Smooth muscle cell (in vitro differentiated cells): ENCODE results near the gene MAP3K2. TPM values are rescaled to one million over a fixed set of nuclear protein-coding genes. Genes with fewer than 3 reads are reported as not detected.

Experiments
- DNase-seq: peaks from one replicate; lab custom pipeline; 2025; ENCODE audit not compliant: unreplicated experiment; lab: John Stamatoyannopoulos, UW
- H2AFZ ChIP-seq: fragments of 200-600 bp; sonication (generic); 2 replicates; pipeline ENCODE4 v1.6.0; 2016; ENCODE audit warnings: antibody characterized with exemption, low read depth, mild to moderate bottlenecking
- H3F3A ChIP-seq: fragments of 200-600 bp; sonication (generic); 2 replicates; pipeline ENCODE4 v1.6.0; 2017; ENCODE audit warnings: antibody characterized with exemption, low read depth
- H3K27ac ChIP-seq: fragments of 200-600 bp; sonication (generic); 2 replicates; pipeline ENCODE4 v1.5.1; 2016; ENCODE audit warnings: low read depth, mild to moderate bottlenecking
- H3K27me3 ChIP-seq: fragments of 200-600 bp; sonication (generic); 2 replicates; pipeline ENCODE4 v1.6.1; 2016; ENCODE audit warnings: low read depth, mild to moderate bottlenecking
- H3K36me3 ChIP-seq: fragments of 200-600 bp; sonication (generic); 2 replicates; pipeline ENCODE4 v1.5.1; 2016; ENCODE audit warnings: low read depth
- H3K4me1 ChIP-seq: fragments of 200-600 bp; sonication (generic); 2 replicates; pipeline ENCODE4 v1.5.1; 2016; ENCODE audit warnings: low read depth
- H3K4me2 ChIP-seq: fragments of 200-600 bp; sonication (generic); 2 replicates; pipeline ENCODE4 v1.6.0; 2016; ENCODE audit warnings: mild to moderate bottlenecking
- H3K4me3 ChIP-seq: fragments of 200-600 bp; sonication (generic); 2 replicates; pipeline ENCODE4 v1.5.1; 2016; ENCODE audit warnings: mild to moderate bottlenecking
- H3K79me2 ChIP-seq: fragments of 200-600 bp; sonication (generic); 2 replicates; pipeline ENCODE4 v1.6.0; 2016; ENCODE audit warnings: low read depth, mild to moderate bottlenecking
- H3K9ac ChIP-seq: fragments of 200-600 bp; sonication (generic); 2 replicates; pipeline ENCODE4 v1.6.0; 2016; ENCODE audit warnings: low read depth
- H3K9me3 ChIP-seq: fragments of 200-600 bp; sonication (generic); replicated peaks from 2 replicates; pipeline ENCODE4 v1.5.1; 2016; ENCODE audit warnings: low read depth
- H4K20me1 ChIP-seq: fragments of 200-600 bp; sonication (generic); 2 replicates; pipeline ENCODE4 v1.6.0; 2016; ENCODE audit warnings: low read depth
- CTCF ChIP-seq: fragments of 200-600 bp; sonication (generic); IDR thresholded peaks from 2 replicates; pipeline ENCODE4 v1.5.1; 2017; ENCODE audit warnings: borderline replicate concordance, mild to moderate bottlenecking, antibody characterized with exemption; ENCODE audit not compliant: insufficient read depth, poor library complexity, severe bottlenecking
- WGBS: methylation state at CpG from one replicate; pipeline ENCODE4 v1.1.7; 2016; ENCODE audit warnings: low lambda C conversion rate; 5-methylcytosine and 5-hydroxymethylcytosine counted together
- polyA plus RNA-seq: library from polyadenylated mRNA; unstranded; fragments of >200 nt; fragmentation: Nextera tagmentation; extraction: Ambion mirVana; gene quantifications from 2 replicates; pipeline ENCODE4 v1.2.1, GENCODE V29; 2016
- total RNA-seq: library from RNA; depleted of rRNA; stranded (reverse); fragments of >200 nt; gene quantifications from 2 replicates; pipeline ENCODE4 v1.2.3, GENCODE V29; 2014

The MAP3K2 gene
- total and polyA plus RNA-seq, 2 experiments from 2014 or later = 39.2 to 46.7 TPM

GRCh38 chr2:127347015-127347414 is 40.8 kb downstream of the MAP3K2 start:
- peaks cover 95% of the 10 kb centered on the region for H4K20me1 ChIP-seq
- no peak overlapping the region for H3K27ac ChIP-seq
- peaks cover 92% of the 10 kb centered on the region for H3K79me2 ChIP-seq
- no peak for TF ChIP-seq CTCF
- no peaks in the 10 kb centered on the region for H3K27me3 ChIP-seq
- no peak overlapping the region for H3K4me2 ChIP-seq
- no peak overlapping the region for H3K4me3 ChIP-seq
- no peak overlapping the region for H2AFZ ChIP-seq
- no peaks in the 10 kb centered on the region for H3F3A ChIP-seq
- no peaks in the 10 kb centered on the region for H3K4me1 ChIP-seq
- H3K36me3 ChIP-seq = no peaks in the 10 kb centered on the region
- 91% methylated on average over 3 of the region's 3 CpGs for WGBS
- no peaks in the 10 kb centered on the region for H3K9me3 ChIP-seq
- no peak for DNase-seq
- no peak overlapping the region for H3K9ac ChIP-seq

GRCh38 chr2:127343277-127343676 is 44.5 kb downstream of the MAP3K2 start:
- no peak overlapping the region for H3K4me3 ChIP-seq
- H3K27me3 ChIP-seq = no peaks in the 10 kb centered on the region
- H3F3A ChIP-seq = no peaks in the 10 kb centered on the region
- 100% methylated on average over 2 of the region's 2 CpGs for WGBS
- TF ChIP-seq CTCF = no peak
- H2AFZ ChIP-seq = no peak overlapping the region
- H3K79me2 ChIP-seq = peaks cover 74% of the 10 kb centered on the region
- H3K4me2 ChIP-seq = no peak overlapping the region
- H3K9me3 ChIP-seq = no peaks in the 10 kb centered on the region
- no peak overlapping the region for H3K27ac ChIP-seq
- H3K9ac ChIP-seq = no peak overlapping the region
- peaks cover 4% of the 10 kb centered on the region for H3K36me3 ChIP-seq
- H3K4me1 ChIP-seq = no peaks in the 10 kb centered on the region
- no peak for DNase-seq
- peaks cover 76% of the 10 kb centered on the region for H4K20me1 ChIP-seq

DNA sequence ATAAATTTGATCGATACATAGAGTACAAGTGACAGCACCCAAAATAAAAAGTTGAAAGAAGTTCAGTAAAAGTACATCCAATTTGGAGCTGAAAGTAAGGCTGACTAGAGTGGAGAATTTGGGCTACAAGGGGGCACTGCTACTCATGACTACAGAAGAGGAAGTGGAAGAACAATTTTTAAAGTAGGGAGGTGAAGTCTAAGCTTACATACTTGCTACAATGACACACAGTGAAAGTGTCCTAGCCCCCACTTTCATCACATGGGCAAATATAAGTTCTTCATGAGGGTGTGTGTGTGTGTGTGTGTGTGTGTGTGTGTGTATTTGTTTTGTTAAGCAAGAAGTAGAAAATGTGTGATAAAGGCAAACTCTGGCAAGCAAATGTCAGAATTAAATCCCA is 45.7 kb downstream of the MAP3K2 start:
- Histone ChIP-seq H3K4me2 (no peak overlapping the region), H3F3A (no peaks in the 10 kb centered on the region), H3K4me3 (no peak overlapping the region), H4K20me1 (peaks cover 65% of the 10 kb centered on the region), H3K9me3 (no peaks in the 10 kb centered on the region), H3K79me2 (peaks cover 63% of the 10 kb centered on the region), H2AFZ (no peak overlapping the region), H3K4me1 (no peaks in the 10 kb centered on the region), H3K36me3 (peaks cover 15% of the 10 kb centered on the region), H3K27me3 (no peaks in the 10 kb centered on the region), H3K27ac (no peak overlapping the region), H3K9ac (no peak overlapping the region)
- no peak for TF ChIP-seq CTCF
- 100% methylated on average over 1 of the region's 1 CpG for WGBS
- DNase-seq = no peak

DNA sequence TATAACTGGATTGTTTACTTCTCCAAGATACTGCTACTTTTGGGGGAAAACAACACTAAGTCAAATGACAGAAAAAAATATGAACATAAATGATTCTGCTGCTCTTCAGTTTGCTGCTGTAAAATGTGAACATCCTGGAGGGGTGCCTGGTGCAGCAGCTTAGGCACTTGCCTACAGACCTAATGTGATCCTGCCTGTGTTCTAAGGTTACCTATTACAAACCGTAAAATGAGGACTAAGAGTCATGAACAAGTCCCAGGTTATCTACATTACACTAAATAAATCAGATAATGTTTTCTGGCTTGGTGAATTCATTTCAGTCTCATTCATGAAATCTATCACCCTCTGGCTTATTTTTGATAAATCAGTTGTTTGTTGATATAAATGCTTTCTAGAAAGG is 55.4 kb downstream of the MAP3K2 start:
- Histone ChIP-seq H3K27ac (no peak overlapping the region), H3K9ac (no peak overlapping the region), H3K27me3 (no peaks in the 10 kb centered on the region), H3K9me3 (no peaks in the 10 kb centered on the region), H2AFZ (no peak overlapping the region), H3K79me2 (peaks cover 8% of the 10 kb centered on the region), H3F3A (no peaks in the 10 kb centered on the region), H3K4me3 (no peak overlapping the region), H4K20me1 (no peaks in the 10 kb centered on the region), H3K36me3 (peaks cover 6% of the 10 kb centered on the region), H3K4me2 (no peak overlapping the region), H3K4me1 (no peaks in the 10 kb centered on the region)
- WGBS = 97% methylated on average over 1 of the region's 1 CpG
- TF ChIP-seq CTCF = no peak
- no peak for DNase-seq
